HCT116 (cell line): ENCODE results near the gene CBX1. TPM values are rescaled to one million over a fixed set of nuclear protein-coding genes. Genes with fewer than 3 reads are reported as not detected.

Experiments used
- ATAC-seq: fragments of 200-7000 bp; cut with Tn5 transposase; 2 replicates; pipeline ENCODE4 v1.9.1; 2020; ENCODE audit warnings: mild to moderate bottlenecking, moderate library complexity
- BruUV-seq: library from RNA; stranded (reverse); fragments of 400-500 nt; replicated peaks from 2 replicates; lab custom pipeline; 2021; lab: Mats Ljungman, UMichigan
- CTCF ChIA-PET: fragments of 300-600 bp; sonication (Branson Sonifier 250); formaldehyde crosslinking; loops from one replicate; lab custom pipeline; 2021; ENCODE audit warnings: antibody characterized with exemption; lab: Charles Lee
- POLR2A ChIA-PET: fragments of 300-600, 350-600 bp; sonication (Branson Sonifier 250); formaldehyde crosslinking; loops from one replicate; lab custom pipeline; 2021; ENCODE audit warnings: antibody characterized with exemption; lab: Charles Lee
- RAD21 ChIA-PET, 2 experiments: fragments of 300-600 bp; sonication (Branson Sonifier 250); formaldehyde crosslinking; loops; one replicate each; lab custom pipeline; 2023; ENCODE audit warnings: low total read pairs in 2 of 2; ENCODE audit not compliant: uncharacterized antibody in 2 of 2, unreplicated experiment in 2 of 2, low non-redundant PET in 1 of 2; lab: Charles Lee
- DNase-seq: peaks from one replicate; pipeline ENCODE4 v3.0.0-alpha.2; 2010; ENCODE audit warnings: low read depth, low spot score
- H2AFZ ChIP-seq: fragments of 200-600 bp; shearing (Covaris generic), sonication (generic); 2 replicates; pipeline ENCODE4 v1.6.1; 2017; ENCODE audit warnings: low read depth, mixed run types, mixed read lengths, antibody characterized with exemption, low read length; ENCODE audit not compliant: poor library complexity, severe bottlenecking
- H3K27ac ChIP-seq: 2 replicates; pipeline ENCODE4 v1.5.1; 2012; ENCODE audit warnings: low read depth, low read length
- H3K27me3 ChIP-seq: fragments of 200-600 bp; sonication (generic); 2 replicates; pipeline ENCODE4 v1.6.1; 2016; ENCODE audit warnings: mixed run types, low read length, mixed read lengths; ENCODE audit not compliant: insufficient read depth
- H3K36me3 ChIP-seq, 2 experiments: fragments of 200-500 bp in 1 of 2; fragments of 200-600 bp in 1 of 2; sonication (Bioruptor generic) in 1 of 2; sonication (generic) in 1 of 2; 2 replicates each; pipeline versions ENCODE4 v1.5.1 to v1.6.1; 2014 to 2016; ENCODE audit warnings: low read length in 2 of 2, inconsistent platforms in 1 of 2, mixed read lengths in 1 of 2, mixed run types in 1 of 2; ENCODE audit not compliant: insufficient read depth in 2 of 2, control insufficient read depth in 1 of 2
- H3K4me1 ChIP-seq, 2 experiments: fragments of 200-600 bp in 1 of 2; sonication (generic) in 1 of 2; 2 replicates each; pipeline versions ENCODE4 v1.5.1 to v1.6.1; 2012 to 2017; ENCODE audit warnings: low read length in 2 of 2, inconsistent platforms in 1 of 2, mild to moderate bottlenecking in 1 of 2, mixed read lengths in 1 of 2, mixed run types in 1 of 2, moderate library complexity in 1 of 2; ENCODE audit not compliant: insufficient read depth in 2 of 2, control insufficient read depth in 1 of 2
- H3K4me2 ChIP-seq: fragments of 200-600 bp; sonication (generic); 2 replicates; pipeline ENCODE4 v1.6.1; 2017; ENCODE audit warnings: mixed run types, low read length, mixed read lengths
- H3K4me3 ChIP-seq, 2 experiments: fragments of 200-600 bp in 1 of 2; sonication (generic) in 1 of 2; replicated peaks in 1 of 2; 2 replicates each; pipeline ENCODE4 v1.5.1; 2011 to 2016; ENCODE audit warnings: low read length in 2 of 2, control low read depth in 1 of 2, low read depth in 1 of 2, mild to moderate bottlenecking in 1 of 2, mixed read lengths in 1 of 2, mixed run types in 1 of 2
- H3K79me2 ChIP-seq: fragments of 200-600 bp; sonication (generic); 2 replicates; pipeline ENCODE4 v1.6.1; 2017; ENCODE audit warnings: mild to moderate bottlenecking, mixed run types, low read length, moderate library complexity, mixed read lengths; ENCODE audit not compliant: insufficient read depth
- H3K9ac ChIP-seq: fragments of 200-600 bp; sonication (generic); 2 replicates; pipeline ENCODE4 v1.6.1; 2016; ENCODE audit warnings: low read length, mixed read lengths
- H3K9me2 ChIP-seq: fragments of 200-600 bp; sonication (generic), shearing (Covaris generic); 2 replicates; pipeline ENCODE4 v1.6.1; 2017; ENCODE audit warnings: mixed run types, mild to moderate bottlenecking, moderate library complexity; ENCODE audit not compliant: insufficient read depth
- H3K9me3 ChIP-seq, 2 experiments: fragments of 200-500 bp in 1 of 2; fragments of 200-600 bp in 1 of 2; sonication (Bioruptor generic) in 1 of 2; sonication (generic) in 1 of 2; 2 replicates each; pipeline ENCODE4 v1.6.1; 2014 to 2017; ENCODE audit warnings: low read length in 2 of 2, mixed read lengths in 2 of 2, inconsistent platforms in 1 of 2, low read depth in 1 of 2, mild to moderate bottlenecking in 1 of 2, mixed run types in 1 of 2, moderate library complexity in 1 of 2; ENCODE audit not compliant: control insufficient read depth in 1 of 2, insufficient read depth in 1 of 2
- H4K20me1 ChIP-seq: fragments of 200-600 bp; sonication (generic), shearing (Covaris generic); 2 replicates; pipeline ENCODE4 v1.6.1; 2017; ENCODE audit warnings: mixed run types, mild to moderate bottlenecking, moderate library complexity; ENCODE audit not compliant: insufficient read depth
- CEBPB ChIP-seq: IDR thresholded peaks from 2 replicates; pipeline ENCODE4 v1.6.1; 2012; ENCODE audit warnings: low read depth
- FOSL1 ChIP-seq: IDR thresholded peaks from 2 replicates; pipeline ENCODE4 v1.6.1; 2012; ENCODE audit warnings: low read depth
- POLR2A ChIP-seq: IDR thresholded peaks from 2 replicates; pipeline ENCODE4 v1.7.0; 2011; ENCODE audit warnings: borderline replicate concordance; ENCODE audit not compliant: insufficient read depth, insufficient read length; ENCODE audit errors: extremely low read depth
- RAD21 ChIP-seq: IDR thresholded peaks from 2 replicates; pipeline ENCODE4 v1.6.1; 2012; ENCODE audit warnings: low read depth, mild to moderate bottlenecking
- intact Hi-C: fragments of 100-400 bp; cut with micrococcal nuclease; formaldehyde crosslinking; loops from 2 replicates; pipeline ENCODE4 v1.10.0; 2022
- total RNA-seq: library from RNA; stranded (reverse); gene quantifications from one replicate; pipeline ENCODE4 v1.2.1, GENCODE V29; 2021; ENCODE audit not compliant: unreplicated experiment
- TF ChIP-seq, protein P1 (sequence below), 3 experiments: fragments of 200-600 bp in 1 of 3; sonication (generic) in 1 of 3; IDR thresholded peaks in 2 of 3; conservative IDR thresholded peaks in 1 of 3; 2 replicates each; pipeline ENCODE4 v1.5.1; 2012 to 2017; ENCODE audit warnings: low read depth in 2 of 3, low read length in 2 of 3, antibody characterized with exemption in 1 of 3, borderline replicate concordance in 1 of 3, control low read depth in 1 of 3, mild to moderate bottlenecking in 1 of 3, mixed read lengths in 1 of 3, mixed run types in 1 of 3, moderate library complexity in 1 of 3; ENCODE audit not compliant: insufficient read depth in 1 of 3

Gene CBX1
- total RNA-seq, 1 experiment from 2014 or later = 136 TPM

DNA sequence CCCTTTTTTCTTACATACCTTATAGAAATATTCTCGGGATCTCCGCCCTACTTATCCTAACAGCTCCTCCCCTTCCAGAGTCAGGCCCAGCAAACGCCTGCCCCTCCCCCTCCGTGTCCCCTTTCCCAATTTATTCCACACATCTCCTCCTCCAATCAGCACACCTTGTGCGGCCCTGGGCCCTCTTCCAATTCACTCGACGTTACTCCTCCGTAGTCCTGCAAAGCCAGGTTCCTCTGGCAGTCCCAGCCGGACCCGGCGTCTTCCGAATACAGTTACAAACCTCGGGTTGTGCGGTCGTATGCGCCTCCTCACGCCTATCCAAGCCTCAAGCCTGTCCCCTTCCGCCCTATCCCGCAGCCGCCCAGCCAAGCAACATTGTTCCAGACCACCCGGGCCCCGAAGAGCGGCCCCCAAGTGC, 677 bp downstream of the CBX1 start:
- no peak overlapping the region for H2AFZ ChIP-seq
- intact Hi-C loops = no loop called here
- ChIA-PET RAD21 (no interaction called here), POLR2A (interaction anchor here (1.3 to 2.9 kb wide), 6 partner anchors 11 to 130 kb away, joined by 4 to 15 read pairs (median 5); partner anchors contain the start of genes CDK5RAP3 and NFE2L1), CTCF (interaction anchor here (0.7 to 4.2 kb wide), 4 partner anchors 17 to 77 kb away, joined by 4 to 23 read pairs (median 12); no protein-coding TSS in a partner anchor)
- H3K4me1 ChIP-seq = peaks cover 12 to 34% of the 10 kb centered on the region in 2 experiments
- H3K4me2 ChIP-seq = peak overlapping the region; percentile 79
- H3K9me3 ChIP-seq = peaks cover 0 to 4% of the 10 kb centered on the region in 2 experiments; a peak in 1 of 4 replicates
- H3K27ac ChIP-seq = peak overlapping the region; percentile 95
- H3K9ac ChIP-seq = peak overlapping the region; percentile 80
- no peaks in the 10 kb centered on the region for H3K9me2 ChIP-seq
- no TSS peak for BruUV-seq
- H3K4me3 ChIP-seq = peak overlapping the region; percentile 93 to 94
- H4K20me1 ChIP-seq = peaks cover 6% of the 10 kb centered on the region; the same call in 1 of the 2 replicates
- H3K36me3 ChIP-seq = peaks cover 4 to 5% of the 10 kb centered on the region in 2 experiments; a peak in 2 of 4 replicates
- H3K27me3 ChIP-seq = no peaks in the 10 kb centered on the region
- peaks cover 56% of the 10 kb centered on the region for H3K79me2 ChIP-seq
- peak; percentile 68 for DNase-seq
- peak; percentile 58 for ATAC-seq
- no peak for TF ChIP-seq POLR2A
- TF ChIP-seq CEBPB = no peak
- TF ChIP-seq, all 23 proteins: peak for 0

DNA sequence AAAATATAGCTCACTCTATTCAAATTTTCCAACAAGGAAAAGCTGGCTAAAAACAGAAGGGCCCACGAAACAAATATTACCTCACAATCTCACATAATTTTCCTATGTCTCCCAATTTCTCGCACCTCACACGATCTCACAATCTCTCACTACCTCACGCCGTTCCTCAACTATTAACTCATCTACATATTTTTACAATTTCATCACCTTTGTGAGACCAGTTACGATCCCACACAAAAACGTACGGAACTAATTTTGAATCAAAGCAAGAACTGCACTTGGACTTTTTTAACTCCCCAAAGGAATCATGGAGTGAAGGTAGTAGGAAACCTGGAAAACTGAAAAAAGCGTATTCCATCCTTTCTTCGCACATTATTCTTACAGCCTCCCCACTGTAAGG, 1.1 kb downstream of the CBX1 start:
- TF ChIP-seq, protein P1, sequence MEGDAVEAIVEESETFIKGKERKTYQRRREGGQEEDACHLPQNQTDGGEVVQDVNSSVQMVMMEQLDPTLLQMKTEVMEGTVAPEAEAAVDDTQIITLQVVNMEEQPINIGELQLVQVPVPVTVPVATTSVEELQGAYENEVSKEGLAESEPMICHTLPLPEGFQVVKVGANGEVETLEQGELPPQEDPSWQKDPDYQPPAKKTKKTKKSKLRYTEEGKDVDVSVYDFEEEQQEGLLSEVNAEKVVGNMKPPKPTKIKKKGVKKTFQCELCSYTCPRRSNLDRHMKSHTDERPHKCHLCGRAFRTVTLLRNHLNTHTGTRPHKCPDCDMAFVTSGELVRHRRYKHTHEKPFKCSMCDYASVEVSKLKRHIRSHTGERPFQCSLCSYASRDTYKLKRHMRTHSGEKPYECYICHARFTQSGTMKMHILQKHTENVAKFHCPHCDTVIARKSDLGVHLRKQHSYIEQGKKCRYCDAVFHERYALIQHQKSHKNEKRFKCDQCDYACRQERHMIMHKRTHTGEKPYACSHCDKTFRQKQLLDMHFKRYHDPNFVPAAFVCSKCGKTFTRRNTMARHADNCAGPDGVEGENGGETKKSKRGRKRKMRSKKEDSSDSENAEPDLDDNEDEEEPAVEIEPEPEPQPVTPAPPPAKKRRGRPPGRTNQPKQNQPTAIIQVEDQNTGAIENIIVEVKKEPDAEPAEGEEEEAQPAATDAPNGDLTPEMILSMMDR (IDR thresholded peaks at IDR 0.05 in 2 of 3, conservative IDR thresholded peaks at IDR 0.05 in 1 of 3; ENCODE audit: borderline replicate concordance in 1 of 3, insufficient read depth in 1 of 3, low read depth in 2 of 3, low read length in 2 of 3) = no peak
- TF ChIP-seq FOSL1 (no peak), RAD21 (no peak)
- TF ChIP-seq, all 23 proteins: peak for 0
- Histone ChIP-seq H3K36me3 (peaks cover 4 to 5% of the 10 kb centered on the region in 2 experiments; a peak in 2 of 4 replicates), H3K27me3 (no peaks in the 10 kb centered on the region), H3K4me3 (peak overlapping the region; percentile 93 to 94), H2AFZ (no peak overlapping the region), H3K27ac (peak overlapping the region; percentile 95), H3K9me2 (no peaks in the 10 kb centered on the region), H3K4me1 (peaks cover 12 to 35% of the 10 kb centered on the region in 2 experiments), H3K9me3 (peaks cover 0 to 4% of the 10 kb centered on the region in 2 experiments; a peak in 1 of 4 replicates), H3K9ac (peak overlapping the region; percentile 80), H4K20me1 (peaks cover 6% of the 10 kb centered on the region; the same call in 1 of the 2 replicates), H3K79me2 (peaks cover 61% of the 10 kb centered on the region), H3K4me2 (peak overlapping the region; percentile 79)
- TSS peak; percentile 69 for BruUV-seq
- CTCF ChIA-PET = interaction anchor here (0.7 to 4.2 kb wide), 4 partner anchors 17 to 76 kb away, joined by 4 to 23 read pairs (median 12); no protein-coding TSS in a partner anchor
- RAD21 ChIA-PET = no interaction called here
- POLR2A ChIA-PET = interaction anchor here (1.3 to 2.9 kb wide), 6 partner anchors 10 to 129 kb away, joined by 4 to 15 read pairs (median 5); partner anchors contain the start of genes CDK5RAP3 and NFE2L1
- ATAC-seq (no peak), DNase-seq (no peak)
- intact Hi-C loops = no loop called here
